ENCODE data around the gene RAET1G. TPM values are rescaled to one million over a fixed set of nuclear protein-coding genes. Genes with fewer than 3 reads are reported as not detected.

The RAET1G gene
- total and polyA plus RNA-seq, 9 of the 15 experiments (the other 6 are each of a cell fraction or from before 2014, with no cell fraction given): 0.11 TPM; not detected in 8

- no peaks in the 10 kb centered on the region for H4K20me1 ChIP-seq (replicated peaks; ENCODE audit: control insufficient read depth, insufficient read depth, low read length)
- H3K27ac ChIP-seq (ENCODE audit: extremely low read depth, low read depth, low read length): no peak overlapping the region
- intact Hi-C loops (cut with micrococcal nuclease): no loop called here
- ChIA-PET CTCF (ENCODE audit: low intra/inter-chr PET ratio) (no interaction called here), POLR2A (interaction anchor here (0.6 to 0.7 kb wide), 3 partner anchors 20 to 887 kb away, joined by 3 to 4 read pairs (median 3); no protein-coding TSS in a partner anchor)
- no TSS peak for BruUV-seq (replicated peaks)
- TF ChIP-seq LEF1 (IDR thresholded peaks at IDR 0.05) (no peak), PBX2 (CRISPR knock-in tag; IDR thresholded peaks at IDR 0.05; ENCODE audit: low read depth) (no peak), PBX2 (tag; conservative IDR thresholded peaks at IDR 0.05; ENCODE audit: low read depth) (no peak), ZNF780A (CRISPR knock-in tag; IDR thresholded peaks at IDR 0.05) (no peak), ZNF830 (CRISPR knock-in tag; IDR thresholded peaks at IDR 0.05) (no peak), MAX (CRISPR knock-in tag; IDR thresholded peaks at IDR 0.05) (no peak), HMG20B (CRISPR knock-in tag; IDR thresholded peaks at IDR 0.05) (no peak), MYC (IDR thresholded peaks at IDR 0.05; ENCODE audit: low read depth, low read length) (no peak), MYC (CRISPR knock-in tag; IDR thresholded peaks at IDR 0.05; ENCODE audit: borderline replicate concordance, low read depth) (no peak), ZC3H11A (IDR thresholded peaks at IDR 0.05; ENCODE audit: low read depth, low read length) (no peak), CHD2 (IDR thresholded peaks at IDR 0.05; ENCODE audit: low read depth, low read length) (no peak), TCF7 (IDR thresholded peaks at IDR 0.05; ENCODE audit: borderline replicate concordance) (no peak), FOXK1 (CRISPR knock-in tag; IDR thresholded peaks at IDR 0.05; ENCODE audit: borderline replicate concordance) (no peak), JUNB (CRISPR knock-in tag; conservative IDR thresholded peaks at IDR 0.05) (no peak), CBFA2T2 (conservative IDR thresholded peaks at IDR 0.05) (no peak)
- H3K4me1 ChIP-seq (replicated peaks in 1 of 2; ENCODE audit: control insufficient read depth in 2 of 2, insufficient read depth in 2 of 2, low read length in 2 of 2): no peaks in the 10 kb centered on the region
- ATAC-seq (peak; percentile 49; the same call in 2 of the 3 replicates), DNase-seq (ENCODE audit: extremely low read depth in 1 of 4, low spot score in 3 of 4) (peak in 1 of 4 experiments; percentile 7), FAIRE-seq (no peak)
- H3K36me3 ChIP-seq (ENCODE audit: control insufficient read depth, insufficient read depth, low read length): no peaks in the 10 kb centered on the region
- WGBS (ENCODE audit: insufficient coverage, low coverage, missing lambda C conversion rate): 2% methylated on average over 6 of the region's 6 CpGs
- no peak overlapping the region for H3K4me2 ChIP-seq (ENCODE audit: insufficient read depth, low read length)
- no peaks in the 10 kb centered on the region for H3K9me3 ChIP-seq (replicated peaks; ENCODE audit: control insufficient read depth, insufficient read depth, low read depth, low read length)
- no peak overlapping the region for H3K9ac ChIP-seq (ENCODE audit: insufficient read depth in 1 of 2, low read depth in 2 of 2, low read length in 2 of 2)
- H3K27me3 ChIP-seq (ENCODE audit: control insufficient read depth in 2 of 2, insufficient read depth in 2 of 2, low read length in 2 of 2): peaks cover 29 to 46% of the 10 kb centered on the region in 2 experiments; a peak in 4 of 5 replicates
- H3K79me2 ChIP-seq (ENCODE audit: control insufficient read depth, insufficient read depth, low read length): no peaks in the 10 kb centered on the region
- in situ Hi-C loops (cut with MboI): no loop called here
- H3K9me1 ChIP-seq (ENCODE audit: control insufficient read depth, insufficient read depth, low read length): no peaks in the 10 kb centered on the region
- no peak overlapping the region for H3K4me3 ChIP-seq
- H2AFZ ChIP-seq (ENCODE audit: low read depth, low read length): no peak overlapping the region
These were observed 32.3 kb downstream of the RAET1G start for GRCh38 chr6:149890629-149891045.
